Measurements from ENCODE around the gene TRIM54. TPM values are rescaled to one million over a fixed set of nuclear protein-coding genes. Genes with fewer than 3 reads are reported as not detected.

The TRIM54 gene
- total and polyA plus RNA-seq, 9 of the 15 experiments (the other 6 are each of a cell fraction or from before 2014, with no cell fraction given) = not detected

- TF ChIP-seq ZBTB11 (CRISPR knock-in tag; IDR thresholded peaks at IDR 0.05) (no peak), ETS1 (conservative IDR thresholded peaks at IDR 0.05; ENCODE audit: control insufficient read depth, low read depth, low read length) (no peak), POLR2G (IDR thresholded peaks at IDR 0.05; ENCODE audit: low read depth, low read length) (peak; percentile 66), ARID4B (CRISPR knock-in tag; IDR thresholded peaks at IDR 0.05) (0 out of 2 replicates have a peak, but pooled peaks have one; percentile 18), NRF1 (conservative IDR thresholded peaks at IDR 0.05 in 1 of 2, IDR thresholded peaks at IDR 0.05 in 1 of 2) (peak in 1 of 2 experiments; percentile 11; a peak in 1 of 4 replicates), KLF1 (tag; IDR thresholded peaks at IDR 0.05) (no peak), PATZ1 (CRISPR knock-in tag; IDR thresholded peaks at IDR 0.05; ENCODE audit: borderline replicate concordance) (no peak), SMC3 (conservative IDR thresholded peaks at IDR 0.05; ENCODE audit: insufficient read depth, low read depth, low read length) (0 out of 2 replicates have a peak, but pooled peaks have one; percentile 7), NCOA4 (IDR thresholded peaks at IDR 0.05; ENCODE audit: partially characterized antibody) (no peak)
Observed at GRCh38 chr2:27262379-27263286, 19.6 kb upstream of the TRIM54 start, which contains the start of gene SLC30A3 (continued).
